ENCODE results near the gene PABPN1. TPM values are rescaled to one million over a fixed set of nuclear protein-coding genes. Genes with fewer than 3 reads are reported as not detected.

The PABPN1 gene
- total and polyA plus RNA-seq, 2 of the 13 experiments (the other 11 are each of a cell fraction or from before 2014, with no cell fraction given) = 233 to 524 TPM

DNA sequence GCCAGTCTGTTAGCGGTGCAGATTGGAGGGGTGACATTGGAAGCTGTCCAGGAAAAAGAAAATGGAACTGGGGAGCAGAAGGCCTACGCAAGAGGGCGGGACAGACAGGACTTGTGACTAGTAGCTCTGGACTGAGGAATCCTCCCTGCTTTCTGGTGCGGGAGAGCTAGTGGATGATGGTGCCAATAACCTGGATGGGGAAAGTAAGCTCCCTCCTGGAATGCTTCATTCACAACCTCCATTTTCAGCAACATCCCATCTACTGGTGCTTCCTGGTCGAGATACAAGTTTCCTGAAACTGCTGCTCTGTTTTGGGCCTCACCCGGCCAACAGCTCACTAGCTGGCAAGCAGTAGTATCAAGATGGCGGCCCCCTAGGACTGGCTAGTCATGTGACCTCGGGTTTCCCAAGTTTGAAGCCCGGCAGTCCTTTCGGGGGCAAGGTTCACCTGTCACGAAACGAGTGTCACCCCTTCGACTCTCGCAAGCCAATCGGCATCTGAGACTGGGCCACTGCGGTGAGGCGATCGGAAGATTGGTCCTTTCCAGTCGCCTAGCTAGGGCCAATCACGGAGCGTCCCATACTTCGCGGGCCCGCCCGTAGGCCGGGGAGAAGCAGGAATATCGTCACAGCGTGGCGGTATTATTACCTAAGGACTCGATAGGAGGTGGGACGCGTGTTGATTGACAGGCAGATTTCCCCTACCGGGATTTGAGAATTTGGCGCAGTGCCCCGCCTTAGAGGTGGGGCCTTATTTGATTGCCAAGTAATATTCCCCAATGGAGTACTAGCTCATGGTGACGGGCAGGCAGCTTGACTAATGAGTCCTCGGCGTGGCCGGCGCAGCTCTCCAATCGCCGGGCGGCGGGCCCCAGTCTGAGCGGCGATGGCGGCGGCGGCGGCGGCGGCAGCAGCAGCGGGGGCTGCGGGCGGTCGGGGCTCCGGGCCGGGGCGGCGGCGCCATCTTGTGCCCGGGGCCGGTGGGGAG lies at the start of gene PABPN1 (continued):
- TF ChIP-seq, protein P1, sequence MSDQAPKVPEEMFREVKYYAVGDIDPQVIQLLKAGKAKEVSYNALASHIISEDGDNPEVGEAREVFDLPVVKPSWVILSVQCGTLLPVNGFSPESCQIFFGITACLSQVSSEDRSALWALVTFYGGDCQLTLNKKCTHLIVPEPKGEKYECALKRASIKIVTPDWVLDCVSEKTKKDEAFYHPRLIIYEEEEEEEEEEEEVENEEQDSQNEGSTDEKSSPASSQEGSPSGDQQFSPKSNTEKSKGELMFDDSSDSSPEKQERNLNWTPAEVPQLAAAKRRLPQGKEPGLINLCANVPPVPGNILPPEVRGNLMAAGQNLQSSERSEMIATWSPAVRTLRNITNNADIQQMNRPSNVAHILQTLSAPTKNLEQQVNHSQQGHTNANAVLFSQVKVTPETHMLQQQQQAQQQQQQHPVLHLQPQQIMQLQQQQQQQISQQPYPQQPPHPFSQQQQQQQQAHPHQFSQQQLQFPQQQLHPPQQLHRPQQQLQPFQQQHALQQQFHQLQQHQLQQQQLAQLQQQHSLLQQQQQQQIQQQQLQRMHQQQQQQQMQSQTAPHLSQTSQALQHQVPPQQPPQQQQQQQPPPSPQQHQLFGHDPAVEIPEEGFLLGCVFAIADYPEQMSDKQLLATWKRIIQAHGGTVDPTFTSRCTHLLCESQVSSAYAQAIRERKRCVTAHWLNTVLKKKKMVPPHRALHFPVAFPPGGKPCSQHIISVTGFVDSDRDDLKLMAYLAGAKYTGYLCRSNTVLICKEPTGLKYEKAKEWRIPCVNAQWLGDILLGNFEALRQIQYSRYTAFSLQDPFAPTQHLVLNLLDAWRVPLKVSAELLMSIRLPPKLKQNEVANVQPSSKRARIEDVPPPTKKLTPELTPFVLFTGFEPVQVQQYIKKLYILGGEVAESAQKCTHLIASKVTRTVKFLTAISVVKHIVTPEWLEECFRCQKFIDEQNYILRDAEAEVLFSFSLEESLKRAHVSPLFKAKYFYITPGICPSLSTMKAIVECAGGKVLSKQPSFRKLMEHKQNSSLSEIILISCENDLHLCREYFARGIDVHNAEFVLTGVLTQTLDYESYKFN (CRISPR knock-in tag; conservative IDR thresholded peaks at IDR 0.05) = peak; percentile 92
- TF ChIP-seq ELF4 (CRISPR knock-in tag; IDR thresholded peaks at IDR 0.05; ENCODE audit: borderline replicate concordance) = peak; percentile 71; the same call in 1 of the 2 replicates
- peak; percentile 93 for TF ChIP-seq NFYB (CRISPR knock-in tag; IDR thresholded peaks at IDR 0.05)
- TF ChIP-seq ZNF33B (CRISPR knock-in tag; IDR thresholded peaks at IDR 0.05) = peak; percentile 65; the same call in 1 of the 2 replicates
- 0 out of 2 replicates have a peak, but pooled peaks have one; percentile 69 for TF ChIP-seq ZBTB1 (CRISPR knock-in tag; IDR thresholded peaks at IDR 0.05; ENCODE audit: borderline replicate concordance)
- no peak; the same call in 1 of the 2 replicates for TF ChIP-seq ZNF460 (CRISPR knock-in tag; IDR thresholded peaks at IDR 0.05; ENCODE audit: borderline replicate concordance)
- TF ChIP-seq ZNF333 (CRISPR knock-in tag; IDR thresholded peaks at IDR 0.05; ENCODE audit: borderline replicate concordance) = peak; percentile 44; the same call in 1 of the 2 replicates
- TF ChIP-seq, protein P2, sequence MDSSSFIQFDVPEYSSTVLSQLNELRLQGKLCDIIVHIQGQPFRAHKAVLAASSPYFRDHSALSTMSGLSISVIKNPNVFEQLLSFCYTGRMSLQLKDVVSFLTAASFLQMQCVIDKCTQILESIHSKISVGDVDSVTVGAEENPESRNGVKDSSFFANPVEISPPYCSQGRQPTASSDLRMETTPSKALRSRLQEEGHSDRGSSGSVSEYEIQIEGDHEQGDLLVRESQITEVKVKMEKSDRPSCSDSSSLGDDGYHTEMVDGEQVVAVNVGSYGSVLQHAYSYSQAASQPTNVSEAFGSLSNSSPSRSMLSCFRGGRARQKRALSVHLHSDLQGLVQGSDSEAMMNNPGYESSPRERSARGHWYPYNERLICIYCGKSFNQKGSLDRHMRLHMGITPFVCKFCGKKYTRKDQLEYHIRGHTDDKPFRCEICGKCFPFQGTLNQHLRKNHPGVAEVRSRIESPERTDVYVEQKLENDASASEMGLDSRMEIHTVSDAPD (CRISPR knock-in tag; IDR thresholded peaks at IDR 0.05) = peak; percentile 85; the same call in 1 of the 2 replicates
- peak; percentile 99 for TF ChIP-seq CBX1 (IDR thresholded peaks at IDR 0.05; ENCODE audit: low read depth)
- TF ChIP-seq ZNF160 (CRISPR knock-in tag; IDR thresholded peaks at IDR 0.05) = peak; percentile 77
- TF ChIP-seq, protein P3, sequence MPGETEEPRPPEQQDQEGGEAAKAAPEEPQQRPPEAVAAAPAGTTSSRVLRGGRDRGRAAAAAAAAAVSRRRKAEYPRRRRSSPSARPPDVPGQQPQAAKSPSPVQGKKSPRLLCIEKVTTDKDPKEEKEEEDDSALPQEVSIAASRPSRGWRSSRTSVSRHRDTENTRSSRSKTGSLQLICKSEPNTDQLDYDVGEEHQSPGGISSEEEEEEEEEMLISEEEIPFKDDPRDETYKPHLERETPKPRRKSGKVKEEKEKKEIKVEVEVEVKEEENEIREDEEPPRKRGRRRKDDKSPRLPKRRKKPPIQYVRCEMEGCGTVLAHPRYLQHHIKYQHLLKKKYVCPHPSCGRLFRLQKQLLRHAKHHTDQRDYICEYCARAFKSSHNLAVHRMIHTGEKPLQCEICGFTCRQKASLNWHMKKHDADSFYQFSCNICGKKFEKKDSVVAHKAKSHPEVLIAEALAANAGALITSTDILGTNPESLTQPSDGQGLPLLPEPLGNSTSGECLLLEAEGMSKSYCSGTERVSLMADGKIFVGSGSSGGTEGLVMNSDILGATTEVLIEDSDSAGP (CRISPR knock-in tag; IDR thresholded peaks at IDR 0.05; ENCODE audit: borderline replicate concordance) = peak; percentile 94
- TF ChIP-seq ZNF709 (CRISPR knock-in tag; IDR thresholded peaks at IDR 0.05) = peak; percentile 17; the same call in 1 of the 2 replicates
- TF ChIP-seq ZNF264 (CRISPR knock-in tag; IDR thresholded peaks at IDR 0.05) = peak; percentile 97
- TF ChIP-seq, protein P4, sequence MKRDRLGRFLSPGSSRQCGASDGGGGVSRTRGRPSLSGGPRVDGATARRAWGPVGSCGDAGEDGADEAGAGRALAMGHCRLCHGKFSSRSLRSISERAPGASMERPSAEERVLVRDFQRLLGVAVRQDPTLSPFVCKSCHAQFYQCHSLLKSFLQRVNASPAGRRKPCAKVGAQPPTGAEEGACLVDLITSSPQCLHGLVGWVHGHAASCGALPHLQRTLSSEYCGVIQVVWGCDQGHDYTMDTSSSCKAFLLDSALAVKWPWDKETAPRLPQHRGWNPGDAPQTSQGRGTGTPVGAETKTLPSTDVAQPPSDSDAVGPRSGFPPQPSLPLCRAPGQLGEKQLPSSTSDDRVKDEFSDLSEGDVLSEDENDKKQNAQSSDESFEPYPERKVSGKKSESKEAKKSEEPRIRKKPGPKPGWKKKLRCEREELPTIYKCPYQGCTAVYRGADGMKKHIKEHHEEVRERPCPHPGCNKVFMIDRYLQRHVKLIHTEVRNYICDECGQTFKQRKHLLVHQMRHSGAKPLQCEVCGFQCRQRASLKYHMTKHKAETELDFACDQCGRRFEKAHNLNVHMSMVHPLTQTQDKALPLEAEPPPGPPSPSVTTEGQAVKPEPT (CRISPR knock-in tag; IDR thresholded peaks at IDR 0.05; ENCODE audit: low read depth) = peak; percentile 91
- TF ChIP-seq ZNF557 (CRISPR knock-in tag; IDR thresholded peaks at IDR 0.05) = peak; percentile 51
- peak; percentile 95 for TF ChIP-seq SP5 (CRISPR knock-in tag; IDR thresholded peaks at IDR 0.05; ENCODE audit: borderline replicate concordance, low read depth)
